Transverse colon (tissue), 4 donors: Measurements from ENCODE around the gene GATAD1. TPM values are rescaled to one million over a fixed set of nuclear protein-coding genes. Genes with fewer than 3 reads are reported as not detected.
"Not testable (repeated sequence)": the region's sequence is repeated elsewhere in the genome, so short reads cannot be mapped to it uniquely, and the experiment has no call there.

Experiments
- DNase-seq: peaks from one replicate; pipeline ENCODE4 v3.0.0-alpha.2; 2019
- H3K27ac ChIP-seq, 4 donors: fragments of 200-600 bp; sonication (generic); 2 replicates each; pipeline ENCODE4 v1.5.1; 2016 to 2018; ENCODE audit warnings: inconsistent platforms in 4 of 4
- H3K27me3 ChIP-seq: fragments of 200-600 bp; sonication (generic); 2 replicates; pipeline ENCODE4 v1.5.1; 2017; ENCODE audit warnings: inconsistent platforms
- H3K36me3 ChIP-seq, 4 donors: fragments of 200-600 bp; sonication (generic); 2 replicates each; pipeline ENCODE4 v1.5.1; 2017 to 2019; ENCODE audit warnings: inconsistent platforms in 4 of 4
- H3K4me1 ChIP-seq, 4 donors: fragments of 200-600 bp; sonication (generic); 2 replicates each; pipeline ENCODE4 v1.5.1; 2017 to 2020; ENCODE audit warnings: inconsistent platforms in 4 of 4
- H3K4me3 ChIP-seq, 4 donors: fragments of 200-600 bp; sonication (generic); 1 replicate in 1 of 4; 2 replicates in 3 of 4; pipeline versions ENCODE4 v1.5.1 to v1.6.1; 2017 to 2019; ENCODE audit warnings: inconsistent platforms in 4 of 4
- H3K9me3 ChIP-seq, 2 donors: fragments of 200-600 bp; sonication (generic); 2 replicates each; pipeline ENCODE4 v1.5.1; 2017 to 2019; ENCODE audit warnings: inconsistent platforms in 2 of 2
- CTCF ChIP-seq, 5 experiments: fragments of 200-600 bp in 3 of 5; fragments of 450-650 bp in 2 of 5; sonication (generic) in 3 of 5; IDR thresholded peaks; 1 replicate in 2 of 5; 2 replicates in 3 of 5; pipeline ENCODE4 v1.5.1; 2016 to 2017; ENCODE audit warnings: antibody characterized with exemption in 5 of 5, inconsistent platforms in 3 of 5, mild to moderate bottlenecking in 2 of 5, moderate library complexity in 1 of 5
- EP300 ChIP-seq: sonication (generic); formaldehyde crosslinking; IDR thresholded peaks from one replicate; pipeline ENCODE4 v1.6.1; 2017; ENCODE audit warnings: antibody characterized with exemption, low read depth
- POLR2A ChIP-seq: fragments of 450-650 bp; IDR thresholded peaks from one replicate; pipeline ENCODE4 v1.6.1; 2016; ENCODE audit warnings: antibody characterized with exemption, mild to moderate bottlenecking, moderate library complexity
- POLR2AphosphoS5 ChIP-seq, 3 donors: sonication (generic); formaldehyde crosslinking; IDR thresholded peaks; one replicate each; pipeline ENCODE4 v1.6.1; 2016; ENCODE audit warnings: antibody characterized with exemption in 3 of 3
- WGBS, 2 donors: methylation state at CpG; one replicate each; pipeline ENCODE4 v1.1.5; 2018; ENCODE audit warnings: low coverage in 1 of 2; 5-methylcytosine and 5-hydroxymethylcytosine counted together
- in situ Hi-C, 4 donors: fragments of 200-750 bp; cut with MboI; loops; one replicate each; pipeline versions ENCODE4 v1.15.0 to v1.15.1; 2017; ENCODE audit warnings: low sequenced_read_pairs in 3 of 4, low pct_ligation_motif_present in 1 of 4, low pct_unique_long_range_greater_than_20kb in 1 of 4
- intact Hi-C: fragments of 100-400 bp; cut with DNase I; formaldehyde crosslinking; loops from one replicate; pipeline ENCODE4 v1.15.1; 2023; ENCODE audit warnings: low total_unique reads
- total RNA-seq, 4 donors: library from RNA; depleted of rRNA; stranded (reverse); fragments of >200 nt; gene quantifications; one replicate each; pipeline ENCODE4 v1.1.0, GENCODE V29; 2016

GATAD1 gene
- total RNA-seq, 4 donors from 2014 or later, result 18.9 to 57.0 (median 41.7) TPM

- WGBS, 2 donors, result 92 to 95% methylated on average over 2 to 3 of the region's 3 CpGs
- H3K4me1 ChIP-seq, result peaks cover 0 to 5% (median 0%) of the 10 kb centered on the region in 4 donors
- H3K27ac ChIP-seq, result no peak overlapping the region
- no peaks in the 10 kb centered on the region for H3K27me3 ChIP-seq
- in situ Hi-C loops (loop anchor here in 1 of 4 donors (25.0 kb wide), 1 partner anchor 625 kb away; no protein-coding TSS in a partner anchor), intact Hi-C loops (no loop called here)
- H3K36me3 ChIP-seq, result peaks cover 0 to 5% (median 0%) of the 10 kb centered on the region in 4 donors
- H3K9me3 ChIP-seq, result no peaks in the 10 kb centered on the region
- TF ChIP-seq CTCF (IDR thresholded peaks at IDR 0.05) (no peak), POLR2AphosphoS5 (IDR thresholded peaks at IDR 0.05) (no peak), EP300 (no peak), POLR2A (no peak)
- no peak overlapping the region for H3K4me3 ChIP-seq
- no peak for DNase-seq
These were observed 15.3 kb downstream of the GATAD1 start for GRCh38 chr7:92462560-92462959.

- TF ChIP-seq CTCF (IDR thresholded peaks at IDR 0.05), result no peak
- TF ChIP-seq POLR2A, result no peak
- TF ChIP-seq EP300, result no peak
- TF ChIP-seq POLR2AphosphoS5 (IDR thresholded peaks at IDR 0.05), result no peak
- H3K27me3 ChIP-seq, result no peaks in the 10 kb centered on the region
- intact Hi-C loops, result no loop called here
- no peak overlapping the region for H3K27ac ChIP-seq
- in situ Hi-C loops, result loop anchor here in 1 of 4 donors (25.0 kb wide), 1 partner anchor 627 kb away; no protein-coding TSS in a partner anchor
- H3K4me1 ChIP-seq, result peaks cover 0 to 5% (median 0%) of the 10 kb centered on the region in 4 donors
- 67 to 83% methylated on average over 2 to 3 of the region's 3 CpGs for WGBS, 2 donors
- H3K36me3 ChIP-seq, result peaks cover 0 to 5% (median 0%) of the 10 kb centered on the region in 4 donors
- DNase-seq, result no peak
- no peak overlapping the region for H3K4me3 ChIP-seq
- no peaks in the 10 kb centered on the region for H3K9me3 ChIP-seq
These were observed 17.2 kb downstream of the GATAD1 start for GRCh38 chr7:92464515-92464914.

GRCh38 chr7:92466682-92467081 is 19.4 kb downstream of the GATAD1 start:
- Histone ChIP-seq H3K4me1 (no peaks in the 10 kb centered on the region), H3K4me3 (no peak overlapping the region), H3K36me3 (peaks cover 0 to 5% (median 0%) of the 10 kb centered on the region in 4 donors), H3K9me3 (no peaks in the 10 kb centered on the region), H3K27me3 (no peaks in the 10 kb centered on the region), H3K27ac (no peak overlapping the region)
- TF ChIP-seq POLR2AphosphoS5 (IDR thresholded peaks at IDR 0.05), result no peak
- no peak for TF ChIP-seq EP300
- TF ChIP-seq POLR2A, result no peak
- TF ChIP-seq CTCF (IDR thresholded peaks at IDR 0.05), result no peak
- no peak for DNase-seq
- in situ Hi-C loops, result loop anchor here in 1 of 4 donors (25.0 kb wide), 1 partner anchor 629 kb away; no protein-coding TSS in a partner anchor
- intact Hi-C loops, result no loop called here
- WGBS, 2 donors, result 45 to 69% methylated on average over 2 of the region's 2 CpGs

- in situ Hi-C loops, result loop anchor here in 1 of 4 donors (25.0 kb wide), 1 partner anchor 631 kb away; no protein-coding TSS in a partner anchor
- H3K9me3 ChIP-seq, H3K4me1 ChIP-seq, intact Hi-C loops, H3K27ac ChIP-seq, DNase-seq, H3K4me3 ChIP-seq, H3K27me3 ChIP-seq, H3K36me3 ChIP-seq: not testable (repeated sequence)
- 94 to 100% methylated on average over 1 to 9 of the region's 9 CpGs for WGBS, 2 donors
These were observed 21.3 kb downstream of the GATAD1 start for GRCh38 chr7:92468589-92468988.

- H3K4me3 ChIP-seq, H3K27ac ChIP-seq, DNase-seq, H3K36me3 ChIP-seq, H3K9me3 ChIP-seq, intact Hi-C loops, H3K27me3 ChIP-seq, H3K4me1 ChIP-seq: not testable (repeated sequence)
- in situ Hi-C loops, result loop anchor here in 1 of 4 donors (25.0 kb wide), 1 partner anchor 637 kb away; no protein-coding TSS in a partner anchor
- WGBS, 2 donors, result 59 to 90% methylated on average over 2 to 10 of the region's 10 CpGs
These were observed 26.7 kb downstream of the GATAD1 start for GRCh38 chr7:92473989-92474388.

GRCh38 chr7:92475261-92475770 is 28.0 kb downstream of the GATAD1 start:
- intact Hi-C loops, in situ Hi-C loops, H3K4me1 ChIP-seq, H3K27me3 ChIP-seq, H3K9me3 ChIP-seq, DNase-seq, H3K27ac ChIP-seq, H3K4me3 ChIP-seq, H3K36me3 ChIP-seq: not testable (repeated sequence)
- WGBS, 2 donors, result 93 to 96% methylated on average over 8 to 12 of the region's 12 CpGs

GRCh38 chr7:92475851-92476590 is 28.7 kb downstream of the GATAD1 start:
- H3K27ac ChIP-seq, H3K4me3 ChIP-seq, DNase-seq, H3K36me3 ChIP-seq, intact Hi-C loops, H3K27me3 ChIP-seq, in situ Hi-C loops, H3K4me1 ChIP-seq, H3K9me3 ChIP-seq: not testable (repeated sequence)
- WGBS, 2 donors, result 91 to 92% methylated on average over 10 to 11 of the region's 11 CpGs
